ENCODE measurements around the gene FYCO1. TPM values are rescaled to one million over a fixed set of nuclear protein-coding genes. Genes with fewer than 3 reads are reported as not detected.

FYCO1 gene
- total RNA-seq, 1 donor from 2014 or later: 56.2 TPM

DNA sequence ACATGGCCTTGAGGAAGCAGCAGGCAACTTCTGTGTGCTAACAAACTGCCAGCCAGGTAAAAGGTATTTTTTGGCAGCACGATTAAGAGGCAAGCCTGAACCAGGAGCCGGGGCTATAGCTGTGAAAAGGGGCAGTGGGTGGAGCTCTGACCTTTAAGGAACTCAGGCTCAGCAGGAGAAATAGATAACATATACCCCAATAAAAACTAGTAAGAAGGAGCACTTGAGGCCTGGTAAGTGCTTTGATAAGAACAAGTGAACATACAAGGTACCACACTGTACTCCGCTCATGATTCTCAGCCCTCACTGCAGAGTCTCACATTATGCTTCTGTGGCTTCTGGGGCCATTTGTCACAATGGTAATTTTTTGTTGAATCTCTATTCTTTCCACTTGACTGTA is 5.4 kb downstream of the FYCO1 start:
- intact Hi-C loops (cut with DNase I): loop anchor here (10.0 kb wide), 2 partner anchors 305 to 395 kb away; partner anchors contain the start of genes LIMD1 and SACM1L
- Histone ChIP-seq H3K9me3 (no peaks in the 10 kb centered on the region), H3K27me3 (no peaks in the 10 kb centered on the region), H3K4me1 (peaks cover 53 to 89% of the 10 kb centered on the region in 2 donors), H3K27ac (peak overlapping the region; percentile 94 to 99), H3K4me3 (no peak overlapping the region), H3K36me3 (no peaks in the 10 kb centered on the region)
- TF ChIP-seq, protein P1, sequence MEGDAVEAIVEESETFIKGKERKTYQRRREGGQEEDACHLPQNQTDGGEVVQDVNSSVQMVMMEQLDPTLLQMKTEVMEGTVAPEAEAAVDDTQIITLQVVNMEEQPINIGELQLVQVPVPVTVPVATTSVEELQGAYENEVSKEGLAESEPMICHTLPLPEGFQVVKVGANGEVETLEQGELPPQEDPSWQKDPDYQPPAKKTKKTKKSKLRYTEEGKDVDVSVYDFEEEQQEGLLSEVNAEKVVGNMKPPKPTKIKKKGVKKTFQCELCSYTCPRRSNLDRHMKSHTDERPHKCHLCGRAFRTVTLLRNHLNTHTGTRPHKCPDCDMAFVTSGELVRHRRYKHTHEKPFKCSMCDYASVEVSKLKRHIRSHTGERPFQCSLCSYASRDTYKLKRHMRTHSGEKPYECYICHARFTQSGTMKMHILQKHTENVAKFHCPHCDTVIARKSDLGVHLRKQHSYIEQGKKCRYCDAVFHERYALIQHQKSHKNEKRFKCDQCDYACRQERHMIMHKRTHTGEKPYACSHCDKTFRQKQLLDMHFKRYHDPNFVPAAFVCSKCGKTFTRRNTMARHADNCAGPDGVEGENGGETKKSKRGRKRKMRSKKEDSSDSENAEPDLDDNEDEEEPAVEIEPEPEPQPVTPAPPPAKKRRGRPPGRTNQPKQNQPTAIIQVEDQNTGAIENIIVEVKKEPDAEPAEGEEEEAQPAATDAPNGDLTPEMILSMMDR (IDR thresholded peaks at IDR 0.05): no peak
- no peak for DNase-seq (ENCODE audit: low spot score in 2 of 2)

DNA sequence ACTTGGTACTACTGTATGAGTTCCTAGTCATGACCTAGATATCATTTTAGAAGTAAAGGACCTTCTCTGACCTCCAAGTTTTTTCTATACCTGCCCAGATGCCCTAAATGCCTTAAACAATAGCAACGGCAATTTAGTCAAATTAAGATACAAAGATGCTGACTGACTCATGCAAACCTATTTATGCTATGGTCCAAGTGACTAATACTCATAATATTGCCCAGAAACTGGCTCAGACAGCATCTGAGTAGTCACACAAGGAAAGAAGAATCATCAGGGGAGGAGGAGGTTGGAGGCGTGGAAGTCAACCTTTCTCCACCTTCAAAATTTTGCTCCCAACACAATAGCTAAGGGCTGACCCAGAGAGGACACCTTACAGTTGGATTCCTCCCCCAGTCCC is 6.8 kb downstream of the FYCO1 start:
- H3K4me3 ChIP-seq: no peak overlapping the region
- H3K4me1 ChIP-seq: peaks cover 65 to 94% of the 10 kb centered on the region in 2 donors
- TF ChIP-seq, protein P1 (IDR thresholded peaks at IDR 0.05): peak in 1 of 3 experiments; percentile 12
- H3K27ac ChIP-seq: peak overlapping the region; percentile 94 to 99
- H3K27me3 ChIP-seq: no peaks in the 10 kb centered on the region
- intact Hi-C loops (cut with DNase I): loop anchor here (10.0 kb wide), 1 partner anchor 324 kb away; no protein-coding TSS in a partner anchor
- H3K9me3 ChIP-seq: no peaks in the 10 kb centered on the region
- DNase-seq (ENCODE audit: low spot score in 2 of 2): no peak
- peaks cover 4 to 7% of the 10 kb centered on the region in 2 donors for H3K36me3 ChIP-seq

DNA sequence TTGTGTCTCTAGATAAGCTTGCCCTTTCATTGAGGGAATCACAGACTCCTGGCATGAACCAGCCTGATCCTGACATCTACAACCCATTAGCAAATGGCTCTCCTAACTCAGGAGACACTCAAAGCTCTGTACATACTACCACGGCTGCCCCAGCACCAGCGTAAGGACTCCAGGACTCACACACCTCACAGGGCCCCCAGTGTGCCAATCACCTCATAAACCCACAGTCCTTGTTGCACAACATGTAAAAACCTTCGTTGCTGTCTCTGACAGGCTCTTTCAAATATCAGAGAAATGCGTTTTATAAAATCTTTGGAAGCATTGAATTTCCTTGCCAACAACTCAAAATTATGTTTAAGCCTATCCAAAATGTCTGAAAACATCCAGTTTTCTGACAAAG is 7.3 kb downstream of the FYCO1 start:
- Histone ChIP-seq H3K27me3 (no peaks in the 10 kb centered on the region), H3K4me1 (peaks cover 66 to 94% of the 10 kb centered on the region in 2 donors), H3K36me3 (peaks cover 7 to 11% of the 10 kb centered on the region in 2 donors), H3K4me3 (no peak overlapping the region), H3K27ac (peak overlapping the region; percentile 94 to 99), H3K9me3 (no peaks in the 10 kb centered on the region)
- DNase-seq (ENCODE audit: low spot score in 2 of 2): peak in 1 of 2 donors; percentile 67
- intact Hi-C loops (cut with DNase I): loop anchor here (10.0 kb wide), 1 partner anchor 324 kb away; no protein-coding TSS in a partner anchor
- TF ChIP-seq, protein P1 (IDR thresholded peaks at IDR 0.05): no peak

DNA sequence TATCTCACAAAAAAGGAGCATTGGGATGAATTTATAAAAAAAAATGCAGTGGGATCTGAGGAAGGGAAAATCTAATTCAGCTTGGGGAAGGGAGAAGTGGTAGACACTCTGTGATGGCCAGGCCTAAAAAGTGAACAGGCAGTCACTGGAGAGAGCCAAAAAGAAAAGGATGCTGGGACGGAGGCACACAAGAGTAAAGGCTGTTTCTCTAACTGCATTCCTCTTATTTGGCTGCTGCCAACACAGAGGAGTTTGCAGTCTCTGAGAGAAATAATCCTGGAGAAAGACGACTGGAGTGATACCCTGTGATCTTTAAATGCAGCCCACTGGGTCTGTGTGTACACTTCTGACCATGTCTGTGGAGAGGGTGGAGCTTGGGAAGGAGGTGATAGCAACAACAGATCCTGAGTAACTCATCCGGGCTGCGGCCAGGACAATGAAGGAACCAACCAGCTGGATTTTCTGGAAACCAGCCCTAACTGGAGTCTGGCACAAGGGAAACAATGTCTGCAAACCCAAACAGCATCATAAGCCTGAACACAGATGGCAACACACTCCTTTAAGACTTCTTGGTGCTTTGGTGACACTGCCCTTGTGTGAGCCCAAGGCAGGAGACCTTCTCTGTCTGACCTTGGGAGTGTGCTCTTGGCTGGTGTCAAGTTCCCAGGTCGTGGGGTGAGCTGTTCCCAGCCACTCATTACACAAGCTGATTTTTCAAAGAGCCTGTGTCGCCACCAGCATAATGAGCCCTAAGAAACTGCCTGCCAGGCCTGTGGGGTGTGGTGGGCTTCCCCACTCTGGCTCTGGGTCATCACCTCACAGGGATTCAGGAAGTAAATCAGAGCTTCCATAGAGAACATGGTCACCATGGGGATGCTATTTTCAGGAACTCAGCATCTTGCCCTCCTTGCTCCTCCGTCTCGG is 8.0 kb downstream of the FYCO1 start:
- Histone ChIP-seq H3K27ac (peak overlapping the region; percentile 94 to 99), H3K27me3 (no peaks in the 10 kb centered on the region), H3K9me3 (no peaks in the 10 kb centered on the region), H3K36me3 (peaks cover 14 to 18% of the 10 kb centered on the region in 2 donors), H3K4me1 (peaks cover 60 to 92% of the 10 kb centered on the region in 2 donors), H3K4me3 (peak overlapping the region in 1 of 2 donors; percentile 18)
- intact Hi-C loops (cut with DNase I): loop anchor here (2.0 to 10.0 kb wide), 2 partner anchors 15 to 323 kb away; no protein-coding TSS in a partner anchor
- TF ChIP-seq, protein P1 (IDR thresholded peaks at IDR 0.05): no peak
- peak in 1 of 2 donors; percentile 82 for DNase-seq (ENCODE audit: low spot score in 2 of 2)

DNA sequence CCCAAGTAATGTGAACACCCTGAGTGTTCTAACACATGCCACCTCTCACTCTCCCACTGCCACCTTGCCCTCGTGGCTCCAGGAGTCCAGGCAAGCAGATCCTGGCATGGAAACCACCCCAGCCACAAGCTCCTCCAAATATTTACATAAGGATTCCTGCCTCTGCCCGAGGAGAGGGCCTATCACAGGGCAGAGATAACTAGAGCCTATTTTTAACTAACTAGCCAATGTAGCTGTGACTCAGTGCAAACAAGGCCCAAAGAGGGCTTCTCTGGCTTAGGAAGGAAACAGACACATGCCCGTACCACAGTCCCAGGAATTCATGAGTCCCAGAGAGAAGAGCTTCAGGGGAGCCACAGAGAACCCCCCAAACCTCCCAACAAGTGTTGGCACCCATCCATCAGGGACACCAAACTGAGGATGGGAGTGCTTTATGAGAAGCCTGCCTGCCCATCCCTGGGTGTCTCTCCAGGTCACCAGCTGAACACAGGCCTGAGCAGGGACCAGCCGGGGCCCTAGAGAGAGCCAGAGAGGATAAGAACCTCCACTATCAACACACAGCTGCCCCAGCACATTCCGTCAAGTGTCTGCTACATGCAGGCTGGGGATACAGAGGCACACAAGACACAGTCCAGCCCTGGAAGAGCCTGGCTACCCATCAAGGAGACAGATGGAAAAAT is 9.2 kb downstream of the FYCO1 start:
- Histone ChIP-seq H3K27ac (peak overlapping the region; percentile 94 to 99), H3K36me3 (peaks cover 25 to 29% of the 10 kb centered on the region in 2 donors), H3K27me3 (no peaks in the 10 kb centered on the region), H3K4me3 (peak overlapping the region in 1 of 2 donors; percentile 7), H3K4me1 (peaks cover 53 to 83% of the 10 kb centered on the region in 2 donors), H3K9me3 (no peaks in the 10 kb centered on the region)
- peak in 1 of 2 donors; percentile 90 for DNase-seq (ENCODE audit: low spot score in 2 of 2)
- intact Hi-C loops (cut with DNase I): loop anchor here (2.0 to 10.0 kb wide), 2 partner anchors 14 to 322 kb away; no protein-coding TSS in a partner anchor
- TF ChIP-seq, protein P1 (IDR thresholded peaks at IDR 0.05): no peak
